Measurements from ENCODE around the gene SPTBN4.
"Not testable (repeated sequence)": the region's sequence is repeated elsewhere in the genome, so short reads cannot be mapped to it uniquely, and the experiment has no call there.

SPTBN4 gene

GRCh38 chr19:40559394-40559793 is 92.6 kb downstream of the SPTBN4 start:
- Histone ChIP-seq H3K36me3 (ENCODE audit: insufficient read depth, low read length) (no peaks in the 10 kb centered on the region), H3K9me2 (replicated peaks; ENCODE audit: low read depth, low read length) (no peaks in the 10 kb centered on the region), H4K20me1 (ENCODE audit: insufficient read depth, low read length, poor library complexity, severe bottlenecking) (no peaks in the 10 kb centered on the region), H3F3A (ENCODE audit: low read depth) (no peaks in the 10 kb centered on the region), H3K79me2 (ENCODE audit: insufficient read depth, low read length) (no peaks in the 10 kb centered on the region), H3K4me2 (ENCODE audit: low read depth, low read length, poor library complexity, severe bottlenecking) (no peak overlapping the region), H3K4me3 (ENCODE audit: low read length, poor library complexity, severe bottlenecking) (no peak overlapping the region), H3K9me3 (ENCODE audit: insufficient read depth, low read depth, low read length) (no peaks in the 10 kb centered on the region), H3K9ac (ENCODE audit: low read depth, low read length, poor library complexity, severe bottlenecking) (no peak overlapping the region), H2AFZ (ENCODE audit: low read length) (no peak overlapping the region), H3K27me3 (ENCODE audit: insufficient read depth, low read length, poor library complexity, severe bottlenecking) (no peaks in the 10 kb centered on the region), H3K4me1 (ENCODE audit: insufficient read depth, low read length, poor library complexity, severe bottlenecking) (peaks cover 7% of the 10 kb centered on the region)
- TF ChIP-seq EZH2phosphoT487 (IDR thresholded peaks at IDR 0.05; ENCODE audit: borderline replicate concordance) (no peak), CTCF (conservative IDR thresholded peaks at IDR 0.05; ENCODE audit: low read length) (no peak)

- no peaks in the 10 kb centered on the region for H3K79me2 ChIP-seq (ENCODE audit: insufficient read depth, low read length)
- H3K4me2 ChIP-seq (ENCODE audit: low read depth, low read length, poor library complexity, severe bottlenecking): no peak overlapping the region
- H3F3A ChIP-seq (ENCODE audit: low read depth): no peaks in the 10 kb centered on the region
- H3K27me3 ChIP-seq (ENCODE audit: insufficient read depth, low read length, poor library complexity, severe bottlenecking): no peaks in the 10 kb centered on the region
- H3K9ac ChIP-seq (ENCODE audit: low read depth, low read length, poor library complexity, severe bottlenecking): no peak overlapping the region
- H3K9me2 ChIP-seq (replicated peaks; ENCODE audit: low read depth, low read length): no peaks in the 10 kb centered on the region
- H3K4me1 ChIP-seq (ENCODE audit: insufficient read depth, low read length, poor library complexity, severe bottlenecking): peaks cover 7% of the 10 kb centered on the region
- no peaks in the 10 kb centered on the region for H3K36me3 ChIP-seq (ENCODE audit: insufficient read depth, low read length)
- TF ChIP-seq EZH2phosphoT487 (IDR thresholded peaks at IDR 0.05; ENCODE audit: borderline replicate concordance): no peak
- no peak for TF ChIP-seq CTCF (conservative IDR thresholded peaks at IDR 0.05; ENCODE audit: low read length)
- H4K20me1 ChIP-seq (ENCODE audit: insufficient read depth, low read length, poor library complexity, severe bottlenecking): no peaks in the 10 kb centered on the region
- H2AFZ ChIP-seq (ENCODE audit: low read length): no peak overlapping the region
- H3K9me3 ChIP-seq (ENCODE audit: insufficient read depth, low read depth, low read length): no peaks in the 10 kb centered on the region
- no peak overlapping the region for H3K4me3 ChIP-seq (ENCODE audit: low read length, poor library complexity, severe bottlenecking)
Observed at GRCh38 chr19:40560092-40560507, 93.3 kb downstream of the SPTBN4 start.

DNA sequence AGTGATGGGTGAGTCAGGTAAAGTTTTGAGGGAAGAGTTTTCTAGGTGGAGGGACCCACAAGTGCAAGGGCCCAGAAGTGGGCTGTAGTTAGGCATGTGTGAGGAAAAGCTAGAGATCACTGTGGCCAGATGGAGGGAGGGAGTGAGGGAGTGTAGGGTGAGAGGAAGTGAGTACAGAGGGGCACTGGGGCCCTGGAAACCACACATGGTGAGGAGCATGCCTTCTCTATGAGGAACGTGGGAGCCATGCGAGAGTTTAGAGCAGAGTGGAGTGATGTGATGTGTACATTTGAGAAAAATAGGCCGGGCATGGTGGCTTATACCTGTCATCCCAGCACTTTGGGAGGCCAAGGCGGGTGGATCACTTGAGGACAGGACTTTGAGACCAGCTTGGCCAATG is 95.1 kb downstream of the SPTBN4 start:
- peaks cover 7% of the 10 kb centered on the region for H3K4me1 ChIP-seq (ENCODE audit: insufficient read depth, low read length, poor library complexity, severe bottlenecking)
- H2AFZ ChIP-seq (ENCODE audit: low read length): peak overlapping the region; percentile 63; the same call in 1 of the 2 replicates
- no peak overlapping the region for H3K9ac ChIP-seq (ENCODE audit: low read depth, low read length, poor library complexity, severe bottlenecking)
- no peaks in the 10 kb centered on the region for H3K9me2 ChIP-seq (replicated peaks; ENCODE audit: low read depth, low read length)
- H3K4me3 ChIP-seq (ENCODE audit: low read length, poor library complexity, severe bottlenecking): no peak overlapping the region
- H3K27me3 ChIP-seq (ENCODE audit: insufficient read depth, low read length, poor library complexity, severe bottlenecking): no peaks in the 10 kb centered on the region
- H3K9me3 ChIP-seq (ENCODE audit: insufficient read depth, low read depth, low read length): no peaks in the 10 kb centered on the region
- peak overlapping the region; percentile 1 for H3K4me2 ChIP-seq (ENCODE audit: low read depth, low read length, poor library complexity, severe bottlenecking)
- TF ChIP-seq CTCF (conservative IDR thresholded peaks at IDR 0.05; ENCODE audit: low read length) (no peak), EZH2phosphoT487 (IDR thresholded peaks at IDR 0.05; ENCODE audit: borderline replicate concordance) (no peak)
- H3K79me2 ChIP-seq (ENCODE audit: insufficient read depth, low read length): no peaks in the 10 kb centered on the region
- no peaks in the 10 kb centered on the region for H4K20me1 ChIP-seq (ENCODE audit: insufficient read depth, low read length, poor library complexity, severe bottlenecking)
- no peaks in the 10 kb centered on the region for H3K36me3 ChIP-seq (ENCODE audit: insufficient read depth, low read length)
- no peaks in the 10 kb centered on the region for H3F3A ChIP-seq (ENCODE audit: low read depth)

GRCh38 chr19:40564535-40564934 is 97.7 kb downstream of the SPTBN4 start:
- not testable (repeated sequence) for H3K4me1 ChIP-seq (ENCODE audit: insufficient read depth, low read length, poor library complexity, severe bottlenecking); H3K9ac ChIP-seq (ENCODE audit: low read depth, low read length, poor library complexity, severe bottlenecking); H3K79me2 ChIP-seq (ENCODE audit: insufficient read depth, low read length); H2AFZ ChIP-seq (ENCODE audit: low read length); H4K20me1 ChIP-seq (ENCODE audit: insufficient read depth, low read length, poor library complexity, severe bottlenecking); H3K27me3 ChIP-seq (ENCODE audit: insufficient read depth, low read length, poor library complexity, severe bottlenecking); H3K9me2 ChIP-seq (replicated peaks; ENCODE audit: low read depth, low read length); H3K4me2 ChIP-seq (ENCODE audit: low read depth, low read length, poor library complexity, severe bottlenecking); H3F3A ChIP-seq (ENCODE audit: low read depth); H3K36me3 ChIP-seq (ENCODE audit: insufficient read depth, low read length); H3K9me3 ChIP-seq (ENCODE audit: insufficient read depth, low read depth, low read length); H3K4me3 ChIP-seq (ENCODE audit: low read length, poor library complexity, severe bottlenecking)

All from Loucy (cell line).